H1 (cell line): Measurements from ENCODE around the gene RFX1. TPM values are rescaled to one million over a fixed set of nuclear protein-coding genes. Genes with fewer than 3 reads are reported as not detected.
A peak's percentile ranks its signal among the peaks of the same experiment; 100 is the strongest.

Source experiments
- CTCF ChIA-PET: fragments of 300-600 bp; sonication (Branson Sonifier 250); formaldehyde crosslinking; loops from one replicate; lab custom pipeline; 2021; ENCODE audit not compliant: partially characterized antibody; lab: Charles Lee
- POLR2A ChIA-PET: fragments of 300-600 bp; sonication (Branson Sonifier 250); formaldehyde crosslinking; loops from one replicate; lab custom pipeline; 2021; ENCODE audit warnings: inconsistent platforms; ENCODE audit not compliant: partially characterized antibody; lab: Charles Lee
- DNase-seq, 2 experiments: peaks; one replicate each; pipeline versions ENCODE4 v3.0.0 to v3.0.0-alpha.2; 2010 to 2022; ENCODE audit warnings: low spot score in 2 of 2, low read depth in 1 of 2, mixed read lengths in 1 of 2
- FAIRE-seq: peaks from 2 replicates; lab custom pipeline; 2011; peaks lifted over from hg19 to GRCh38; lab: Jason Lieb, UNC
- H2AFZ ChIP-seq: 2 replicates; pipeline ENCODE4 v1.8.1; 2012; ENCODE audit warnings: low read length, inconsistent platforms
- H2AK5ac ChIP-seq: 2 replicates; pipeline ENCODE4 v1.6.1; 2013; ENCODE audit warnings: low read depth, low read length
- H2BK120ac ChIP-seq: replicated peaks from 2 replicates; pipeline ENCODE3; 2013; ENCODE audit warnings: low read depth, low read length, inconsistent platforms
- H2BK12ac ChIP-seq: 2 replicates; pipeline ENCODE4 v1.6.1; 2013; ENCODE audit warnings: low read depth, low read length
- H2BK15ac ChIP-seq: 2 replicates; pipeline ENCODE4 v1.6.1; 2013; ENCODE audit warnings: low read length
- H2BK20ac ChIP-seq: 2 replicates; pipeline ENCODE4 v1.6.1; 2013; ENCODE audit warnings: low read length
- H2BK5ac ChIP-seq: 2 replicates; pipeline ENCODE4 v1.6.1; 2013; ENCODE audit warnings: low read depth, low read length
- H3K14ac ChIP-seq: 2 replicates; pipeline ENCODE4 v1.6.1; 2013; ENCODE audit warnings: inconsistent platforms; ENCODE audit not compliant: insufficient read length
- H3K18ac ChIP-seq: 2 replicates; pipeline ENCODE4 v1.6.1; 2013; ENCODE audit warnings: low read length; ENCODE audit errors: extremely low read depth
- H3K23ac ChIP-seq: 2 replicates; pipeline ENCODE4 v1.6.1; 2013; ENCODE audit warnings: inconsistent platforms; ENCODE audit not compliant: insufficient read length
- H3K23me2 ChIP-seq: 2 replicates; pipeline ENCODE4 v1.6.1; 2013; ENCODE audit warnings: low read depth, low read length
- H3K27ac ChIP-seq: 2 replicates; pipeline ENCODE4 v1.6.1; 2011; ENCODE audit warnings: low read depth, low read length, inconsistent platforms
- H3K27me3 ChIP-seq, 4 experiments: replicated peaks in 1 of 4; 1 replicate in 1 of 4; 2 replicates in 3 of 4; pipeline versions ENCODE4 v1.6.1 to v1.8.1; 2011 to 2013; ENCODE audit warnings: low read length in 3 of 4, mild to moderate bottlenecking in 3 of 4, inconsistent platforms in 2 of 4, mixed read lengths in 2 of 4, moderate library complexity in 1 of 4; ENCODE audit not compliant: control insufficient read depth in 3 of 4, insufficient read depth in 3 of 4; ENCODE audit errors: extremely low read depth in 1 of 4
- H3K36me3 ChIP-seq, 4 experiments: 2 replicates each; pipeline versions ENCODE4 v1.6.1 to v1.8.1; 2011 to 2013; ENCODE audit warnings: mild to moderate bottlenecking in 4 of 4, low read length in 3 of 4, moderate library complexity in 2 of 4, control low read depth in 1 of 4, inconsistent platforms in 1 of 4; ENCODE audit not compliant: insufficient read depth in 4 of 4, control insufficient read depth in 2 of 4
- H3K4ac ChIP-seq: replicated peaks from 2 replicates; pipeline ENCODE3; 2013; ENCODE audit warnings: low read length, low read depth, mixed read lengths, inconsistent platforms; ENCODE audit not compliant: insufficient read length
- H3K4me1 ChIP-seq, 4 experiments: replicated peaks in 1 of 4; 1 replicate in 1 of 4; 2 replicates in 3 of 4; pipeline versions ENCODE4 v1.6.1 to v1.8.1; 2011 to 2013; ENCODE audit warnings: low read length in 3 of 4, inconsistent platforms in 2 of 4, mixed read lengths in 1 of 4; ENCODE audit not compliant: insufficient read depth in 4 of 4, control insufficient read depth in 3 of 4
- H3K4me2 ChIP-seq, 2 experiments: 2 replicates each; pipeline versions ENCODE4 v1.6.1 to v1.8.1; 2011 to 2013; ENCODE audit warnings: low read depth in 2 of 2, low read length in 2 of 2, control low read depth in 1 of 2, inconsistent platforms in 1 of 2, mild to moderate bottlenecking in 1 of 2; ENCODE audit not compliant: insufficient read depth in 1 of 2
- H3K4me3 ChIP-seq, 4 experiments: fragments of 200-600, 300-600 bp in 1 of 4; sonication (generic), shearing (Covaris generic), sonication (Bioruptor Twin) in 1 of 4; 2 replicates each; pipeline versions ENCODE4 v1.5.1 to v1.8.1; 2011 to 2016; ENCODE audit warnings: low read length in 4 of 4, low read depth in 3 of 4, control low read depth in 2 of 4, inconsistent platforms in 2 of 4, mild to moderate bottlenecking in 2 of 4, mixed read lengths in 1 of 4, moderate library complexity in 1 of 4; ENCODE audit not compliant: insufficient read depth in 2 of 4; ENCODE audit errors: extremely low read depth in 1 of 4
- H3K56ac ChIP-seq: replicated peaks from 2 replicates; pipeline ENCODE3; 2013; ENCODE audit warnings: low read depth, mild to moderate bottlenecking, mixed read lengths, low read length, inconsistent platforms; ENCODE audit not compliant: insufficient read length
- H3K79me1 ChIP-seq: 2 replicates; pipeline ENCODE4 v1.6.1; 2013; ENCODE audit warnings: low read depth, low read length, control low read depth
- H3K79me2 ChIP-seq, 2 experiments: 2 replicates each; pipeline versions ENCODE4 v1.6.1 to v1.8.1; 2012 to 2013; ENCODE audit warnings: low read length in 2 of 2, mild to moderate bottlenecking in 2 of 2, inconsistent platforms in 1 of 2; ENCODE audit not compliant: insufficient read depth in 2 of 2, control insufficient read depth in 1 of 2
- H3K9ac ChIP-seq, 4 experiments: replicated peaks in 1 of 4; 1 replicate in 1 of 4; 2 replicates in 3 of 4; pipeline versions ENCODE4 v1.6.1 to v1.8.1; 2011 to 2013; ENCODE audit warnings: low read depth in 3 of 4, low read length in 3 of 4, control low read depth in 2 of 4, mild to moderate bottlenecking in 2 of 4, moderate library complexity in 2 of 4, inconsistent platforms in 1 of 4; ENCODE audit errors: extremely low read depth in 1 of 4
- H3K9me3 ChIP-seq, 2 experiments: 2 replicates each; pipeline versions ENCODE4 v1.6.1 to v1.8.1; 2012 to 2013; ENCODE audit warnings: mild to moderate bottlenecking in 2 of 2, moderate library complexity in 2 of 2, control low read depth in 1 of 2, inconsistent platforms in 1 of 2, low read depth in 1 of 2, low read length in 1 of 2, mixed read lengths in 1 of 2; ENCODE audit not compliant: insufficient read depth in 2 of 2
- H4K20me1 ChIP-seq, 2 experiments: replicated peaks in 1 of 2; 2 replicates each; pipeline versions ENCODE3 to v1.8.1; 2011 to 2013; ENCODE audit warnings: inconsistent platforms in 2 of 2, low read length in 2 of 2, mild to moderate bottlenecking in 1 of 2; ENCODE audit not compliant: insufficient read depth in 2 of 2, control insufficient read depth in 1 of 2
- H4K5ac ChIP-seq: 2 replicates; pipeline ENCODE4 v1.6.1; 2013; ENCODE audit warnings: low read length, low read depth, mixed read lengths, inconsistent platforms; ENCODE audit not compliant: insufficient read length
- H4K8ac ChIP-seq: 2 replicates; pipeline ENCODE4 v1.8.0; 2013; ENCODE audit warnings: mild to moderate bottlenecking, moderate library complexity, low read length, inconsistent platforms; ENCODE audit not compliant: insufficient read depth; ENCODE audit errors: extremely low read depth
- H4K91ac ChIP-seq: replicated peaks from 2 replicates; pipeline ENCODE3; 2013; ENCODE audit warnings: low read length, mixed read lengths, inconsistent platforms; ENCODE audit not compliant: insufficient read length
- BCL11A ChIP-seq, 2 experiments: IDR thresholded peaks; one replicate each; pipeline ENCODE4 v1.6.1; 2011; ENCODE audit warnings: low read depth in 2 of 2, low read length in 2 of 2, mild to moderate bottlenecking in 2 of 2
- CEBPB ChIP-seq: IDR thresholded peaks from 2 replicates; pipeline ENCODE4 v1.6.1; 2012; ENCODE audit warnings: low read depth, low read length
- CHD2 ChIP-seq: IDR thresholded peaks from 2 replicates; pipeline ENCODE4 v1.6.1; 2012; ENCODE audit warnings: low read length, improper control_type of control experiment
- GTF2F1 ChIP-seq: IDR thresholded peaks from 2 replicates; pipeline ENCODE4 v1.6.1; 2012; ENCODE audit warnings: low read depth, low read length, improper control_type of control experiment, borderline replicate concordance
- KDM1A ChIP-seq: fragments of 200-600, 300-600 bp; sonication (generic); IDR thresholded peaks from 2 replicates; pipeline ENCODE4 v1.7.1; 2016; ENCODE audit warnings: mild to moderate bottlenecking, low read length, borderline replicate concordance
- SAP30 ChIP-seq: fragments of 300-600 bp; sonication (generic); IDR thresholded peaks from 2 replicates; pipeline ENCODE4 v1.7.1; 2012; ENCODE audit warnings: low read length, moderate library complexity, mild to moderate bottlenecking, inconsistent platforms; ENCODE audit not compliant: insufficient read depth, insufficient replicate concordance
- SUZ12 ChIP-seq: fragments of 200-600 bp; sonication (generic); IDR thresholded peaks from 2 replicates; pipeline ENCODE4 v1.6.1; 2012; ENCODE audit warnings: mild to moderate bottlenecking, inconsistent platforms, low read length, moderate library complexity, mixed read lengths
- TEAD4 ChIP-seq: IDR thresholded peaks from 2 replicates; pipeline ENCODE4 v1.6.1; 2012; ENCODE audit warnings: low read depth, low read length, inconsistent platforms, mixed read lengths
- WGBS, 2 experiments: shearing (Covaris generic) in 1 of 2; methylation state at CpG; one replicate each; pipeline versions ENCODE4 v1.1.6 to v1.1.7; 2013 to 2015; ENCODE audit warnings: low lambda C conversion rate in 2 of 2, mixed read lengths in 2 of 2, inconsistent platforms in 1 of 2, low coverage in 1 of 2, missing lambda C conversion rate in 1 of 2; ENCODE audit not compliant: insufficient replicate concordance in 2 of 2, insufficient coverage in 1 of 2, insufficient read length in 1 of 2; ENCODE audit errors: extremely low coverage in 1 of 2, missing lambda C conversion rate in 1 of 2; 5-methylcytosine and 5-hydroxymethylcytosine counted together
- polyA plus RNA-seq, 7 experiments: library from polyadenylated mRNA; depleted of rRNA in 3 of 7; stranded (reverse) in 5 of 7; unstranded in 2 of 7; fragments of >200 nt in 5 of 7; fragments of 200-250 nt in 2 of 7; gene quantifications; 1 replicate in 5 of 7; 2 replicates in 1 of 7; 4 replicates in 1 of 7; pipeline versions ENCODE4 v1.2.1 to v1.2.3, GENCODE V29; 2011 to 2013; ENCODE audit warnings: missing spikeins in 2 of 7, mixed read lengths in 2 of 7
- total RNA-seq: library from RNA; stranded (reverse); fragmentation: NEBNext Ultra II Directional; extraction: Animal tissue kit (Norgen Biotek cat#: 25700); gene quantifications from 2 replicates; pipeline ENCODE4 v1.2.1, GENCODE V29; 2021
- TF ChIP-seq, protein P1 (sequence below), 3 experiments: IDR thresholded peaks; 1 replicate in 2 of 3; 2 replicates in 1 of 3; pipeline versions ENCODE4 v1.5.1 to v1.6.1; 2011; ENCODE audit warnings: low read length in 3 of 3, mild to moderate bottlenecking in 3 of 3, inconsistent platforms in 2 of 3, low read depth in 1 of 3, moderate library complexity in 1 of 3; ENCODE audit not compliant: insufficient read depth in 1 of 3; ENCODE audit errors: control extremely low read depth in 1 of 3
- TF ChIP-seq, protein P2 (sequence below): IDR thresholded peaks from 2 replicates; pipeline ENCODE4 v1.6.1; 2012; ENCODE audit warnings: inconsistent platforms

The RFX1 gene
- total and polyA plus RNA-seq, 2 of the 8 experiments (the other 6 are each of a cell fraction or from before 2014, with no cell fraction given) = 4.9 to 17.0 TPM

DNA sequence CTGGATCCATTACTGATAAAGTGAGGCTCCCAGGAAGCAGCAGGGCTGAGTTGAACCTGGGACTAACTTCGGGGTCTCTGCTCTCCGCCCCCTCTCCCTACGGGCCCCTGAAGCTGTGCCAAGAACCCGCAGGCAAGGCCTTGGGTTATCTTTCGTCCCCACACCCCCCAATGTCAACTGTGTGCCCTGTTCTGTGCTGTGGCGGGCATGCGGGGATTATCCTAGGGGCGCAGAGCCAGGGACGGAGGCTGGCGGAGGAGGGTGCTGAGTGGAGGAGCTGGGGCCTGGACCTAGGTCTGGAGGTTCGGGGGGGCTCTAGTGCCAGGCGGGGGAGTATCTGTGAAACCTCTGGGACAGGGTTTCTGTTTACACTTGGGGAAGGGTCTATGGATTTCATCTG is 26.4 kb downstream of the RFX1 start:
- no peak overlapping the region for H2BK20ac ChIP-seq
- no peak overlapping the region for H3K14ac ChIP-seq
- H3K79me2 ChIP-seq = no peaks in the 10 kb centered on the region
- POLR2A ChIA-PET = interaction anchor here (0.9 to 4.3 kb wide), 13 partner anchors 8 to 99 kb away, joined by 3 to 34 read pairs (median 5); partner anchors contain the start of genes DCAF15 and RFX1
- no peaks in the 10 kb centered on the region for H3K79me1 ChIP-seq
- no peak overlapping the region for H2BK15ac ChIP-seq
- 0 out of 2 replicates have a peak overlapping the region, but pooled peaks have one; percentile 53 for H3K18ac ChIP-seq
- no peaks in the 10 kb centered on the region for H4K20me1 ChIP-seq
- H3K36me3 ChIP-seq = peaks cover 0 to 7% (median 0%) of the 10 kb centered on the region in 4 experiments; a peak in 1 of 8 replicates
- no peak overlapping the region for H2AK5ac ChIP-seq
- 0 out of 2 replicates have a peak overlapping the region, but pooled peaks have one; percentile 77 for H2BK12ac ChIP-seq
- DNase-seq (no peak), FAIRE-seq (no peak)
- peak overlapping the region in 1 of 4 experiments; percentile 70; a peak in 1 of 8 replicates for H3K4me3 ChIP-seq
- CTCF ChIA-PET = interaction anchor here (0.7 to 10.3 kb wide), 8 partner anchors 8 to 78 kb away, joined by 3 to 77 read pairs (median 5); partner anchors contain the start of gene IL27RA
- no peak overlapping the region for H2AFZ ChIP-seq
- H3K9ac ChIP-seq = no peak overlapping the region; a peak in 1 of 7 replicates
- H3K27ac ChIP-seq = no peak overlapping the region
- H3K23ac ChIP-seq = no peak overlapping the region
- H2BK5ac ChIP-seq = peak overlapping the region; percentile 63; the same call in 1 of the 2 replicates
- H2BK120ac ChIP-seq = no peak overlapping the region
- 88% methylated on average over 12 of the region's 12 CpGs; no CpG with 5 or more reads in 1 of the 2 experiments for WGBS, 2 experiments
- H4K5ac ChIP-seq = no peak overlapping the region
- H3K4me2 ChIP-seq = peak overlapping the region; percentile 63 to 67; a peak in 3 of 4 replicates
- H3K23me2 ChIP-seq = no peaks in the 10 kb centered on the region; the same call in 1 of the 2 replicates
- no peaks in the 10 kb centered on the region for H3K9me3 ChIP-seq
- peak overlapping the region; percentile 88 for H4K8ac ChIP-seq
- no peak overlapping the region for H4K91ac ChIP-seq
- H3K27me3 ChIP-seq = no peaks in the 10 kb centered on the region
- no peak overlapping the region for H3K4ac ChIP-seq
- H3K56ac ChIP-seq = no peak overlapping the region
- H3K4me1 ChIP-seq = peaks cover 0 to 24% (median 17%) of the 10 kb centered on the region in 4 experiments; a peak in 6 of 7 replicates
- TF ChIP-seq BCL11A (IDR thresholded peaks at IDR 0.05; ENCODE audit: low read depth in 2 of 2, low read length in 2 of 2) (no peak), CHD2 (no peak), GTF2F1 (no peak), SAP30 (no peak), KDM1A (no peak), SUZ12 (no peak), TEAD4 (no peak), CEBPB (no peak)
- TF ChIP-seq, protein P1, sequence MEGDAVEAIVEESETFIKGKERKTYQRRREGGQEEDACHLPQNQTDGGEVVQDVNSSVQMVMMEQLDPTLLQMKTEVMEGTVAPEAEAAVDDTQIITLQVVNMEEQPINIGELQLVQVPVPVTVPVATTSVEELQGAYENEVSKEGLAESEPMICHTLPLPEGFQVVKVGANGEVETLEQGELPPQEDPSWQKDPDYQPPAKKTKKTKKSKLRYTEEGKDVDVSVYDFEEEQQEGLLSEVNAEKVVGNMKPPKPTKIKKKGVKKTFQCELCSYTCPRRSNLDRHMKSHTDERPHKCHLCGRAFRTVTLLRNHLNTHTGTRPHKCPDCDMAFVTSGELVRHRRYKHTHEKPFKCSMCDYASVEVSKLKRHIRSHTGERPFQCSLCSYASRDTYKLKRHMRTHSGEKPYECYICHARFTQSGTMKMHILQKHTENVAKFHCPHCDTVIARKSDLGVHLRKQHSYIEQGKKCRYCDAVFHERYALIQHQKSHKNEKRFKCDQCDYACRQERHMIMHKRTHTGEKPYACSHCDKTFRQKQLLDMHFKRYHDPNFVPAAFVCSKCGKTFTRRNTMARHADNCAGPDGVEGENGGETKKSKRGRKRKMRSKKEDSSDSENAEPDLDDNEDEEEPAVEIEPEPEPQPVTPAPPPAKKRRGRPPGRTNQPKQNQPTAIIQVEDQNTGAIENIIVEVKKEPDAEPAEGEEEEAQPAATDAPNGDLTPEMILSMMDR (IDR thresholded peaks at IDR 0.05; ENCODE audit: control extremely low read depth in 1 of 3, insufficient read depth in 1 of 3, low read depth in 1 of 3, low read length in 3 of 3) = no peak
- TF ChIP-seq, protein P2, sequence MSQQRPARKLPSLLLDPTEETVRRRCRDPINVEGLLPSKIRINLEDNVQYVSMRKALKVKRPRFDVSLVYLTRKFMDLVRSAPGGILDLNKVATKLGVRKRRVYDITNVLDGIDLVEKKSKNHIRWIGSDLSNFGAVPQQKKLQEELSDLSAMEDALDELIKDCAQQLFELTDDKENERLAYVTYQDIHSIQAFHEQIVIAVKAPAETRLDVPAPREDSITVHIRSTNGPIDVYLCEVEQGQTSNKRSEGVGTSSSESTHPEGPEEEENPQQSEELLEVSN = no peak
